ENCODE data around the gene AGTPBP1.

The AGTPBP1 gene

DNA sequence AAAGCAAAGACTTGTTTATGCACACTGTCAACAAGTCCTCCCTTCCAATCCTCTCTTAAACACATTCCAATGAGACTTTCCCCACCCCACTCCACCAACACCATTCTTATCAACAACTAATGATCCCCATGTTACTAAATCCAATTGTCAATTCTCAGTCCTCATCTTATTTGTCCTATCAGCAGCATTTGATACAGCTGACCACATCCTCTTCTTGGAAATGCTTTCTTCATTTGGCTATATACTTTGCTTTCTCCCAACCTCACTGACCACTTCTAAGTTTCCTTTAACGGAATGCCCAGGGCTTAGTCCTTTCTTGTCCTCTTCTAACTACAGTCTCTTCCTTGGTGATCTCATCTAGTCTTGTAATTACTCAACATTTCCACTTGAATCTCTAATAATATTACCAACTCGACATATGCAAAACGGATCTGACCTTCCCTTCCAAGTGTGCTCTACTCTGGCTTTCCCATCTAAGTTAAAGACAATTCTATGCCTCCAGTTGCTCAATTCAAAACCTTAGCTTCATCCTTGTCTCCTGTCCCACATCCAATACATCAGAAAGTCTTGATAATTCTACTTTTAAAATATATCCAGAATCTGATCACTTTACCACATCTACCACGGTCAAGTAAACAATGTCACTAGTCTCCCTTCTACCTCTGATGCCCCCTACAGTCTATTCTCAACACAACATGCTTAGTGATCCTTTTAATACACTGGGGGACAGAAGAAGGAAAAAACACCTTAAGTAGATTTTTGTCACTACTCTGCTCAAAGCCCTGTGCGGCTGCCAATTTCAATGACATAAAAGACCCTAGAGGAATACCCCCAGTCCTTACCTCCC lies 25.5 kb downstream of the AGTPBP1 start:
- TF ChIP-seq ZFX (IDR thresholded peaks at IDR 0.05): no peak
- TF ChIP-seq CTCF (conservative IDR thresholded peaks at IDR 0.05): peak; percentile 24
- H3K27ac ChIP-seq: no peak overlapping the region

DNA sequence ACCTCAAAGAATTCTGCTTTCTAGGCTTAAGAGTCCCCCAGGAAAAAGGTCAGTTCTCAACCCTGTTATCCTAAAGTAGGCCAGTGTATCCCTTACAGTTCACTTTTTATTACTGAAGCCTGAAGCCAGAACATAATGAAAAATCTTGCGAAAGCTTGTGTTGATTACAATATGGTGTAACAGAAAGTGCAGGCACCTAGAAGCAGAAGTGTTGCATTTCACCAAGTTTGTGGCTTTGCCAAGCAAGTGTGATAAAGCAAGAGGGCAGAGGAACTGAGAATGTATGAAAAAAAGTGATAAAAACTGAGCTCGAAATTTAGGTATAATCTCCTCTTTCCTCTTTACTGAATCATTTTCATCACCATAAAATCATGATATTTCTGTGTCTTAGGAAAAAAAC lies 26.2 kb downstream of the AGTPBP1 start:
- no peak overlapping the region for H3K27ac ChIP-seq
- TF ChIP-seq ZFX (IDR thresholded peaks at IDR 0.05): no peak

DNA sequence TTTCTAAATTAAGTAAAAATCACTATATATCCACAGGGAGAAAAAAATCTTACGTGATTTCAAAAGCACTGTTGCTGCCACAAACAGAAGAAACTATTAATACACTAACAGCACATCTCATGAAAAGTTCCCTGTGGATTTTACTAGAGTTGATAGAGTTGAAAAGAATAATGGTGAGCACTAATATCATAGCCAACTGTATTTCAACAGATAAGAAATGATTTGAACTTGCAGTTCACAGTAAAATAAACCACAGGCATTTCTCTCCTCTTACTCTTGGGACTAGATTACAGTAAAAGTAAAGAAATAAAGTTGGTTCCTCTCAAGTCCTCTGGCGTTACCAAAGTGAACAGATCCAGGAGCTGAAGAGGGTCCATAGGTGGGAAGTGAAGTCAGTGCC lies 27.9 kb downstream of the AGTPBP1 start:
- TF ChIP-seq CTCF (conservative IDR thresholded peaks at IDR 0.05) (no peak), ZFX (IDR thresholded peaks at IDR 0.05) (no peak)
- no peak overlapping the region for H3K27ac ChIP-seq

- TF ChIP-seq CTCF (conservative IDR thresholded peaks at IDR 0.05) (no peak), ZFX (IDR thresholded peaks at IDR 0.05) (no peak)
Measured at GRCh38 chr9:85704744-85705143, 37.0 kb downstream of the AGTPBP1 start.

GRCh38 chr9:85703398-85703797 lies 38.4 kb downstream of the AGTPBP1 start:
- no peak for TF ChIP-seq ZFX (IDR thresholded peaks at IDR 0.05)
- TF ChIP-seq CTCF (conservative IDR thresholded peaks at IDR 0.05): no peak
- no peak overlapping the region for H3K27ac ChIP-seq

More at GRCh38 chr9:85704744-85705143, 37.0 kb downstream of the AGTPBP1 start:
- no peak overlapping the region for H3K27ac ChIP-seq

GRCh38 chr9:85702726-85703289 lies 38.9 kb downstream of the AGTPBP1 start:
- no peak for TF ChIP-seq ZFX (IDR thresholded peaks at IDR 0.05)
- TF ChIP-seq CTCF (conservative IDR thresholded peaks at IDR 0.05): no peak

DNA sequence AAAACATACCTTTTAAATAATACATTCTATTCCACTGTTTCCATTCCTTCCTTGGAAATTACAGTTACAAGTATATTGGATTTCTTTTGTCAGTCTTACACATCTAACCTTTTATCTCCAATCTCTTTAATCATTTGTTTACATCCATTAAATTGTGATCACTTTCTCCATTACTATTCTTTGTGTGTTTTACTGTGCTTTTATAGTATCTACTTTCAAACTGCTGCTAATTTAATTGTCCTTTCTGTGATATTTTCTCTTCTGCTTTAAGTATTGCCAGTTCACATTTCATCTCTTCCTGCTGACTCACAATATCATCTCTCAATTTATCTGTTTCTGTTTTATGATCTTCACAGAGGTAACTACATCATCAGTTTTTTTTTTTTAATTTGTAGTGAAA lies 39.6 kb downstream of the AGTPBP1 start:
- no peak for TF ChIP-seq CTCF (conservative IDR thresholded peaks at IDR 0.05)
- no peak for TF ChIP-seq ZFX (IDR thresholded peaks at IDR 0.05)
- H3K27ac ChIP-seq: no peak overlapping the region

More at GRCh38 chr9:85702726-85703289, 38.9 kb downstream of the AGTPBP1 start:
- no peak overlapping the region for H3K27ac ChIP-seq

Data from C4-2B (cell line).